ENCODE measurements around the gene MAML3.

Gene MAML3

DNA sequence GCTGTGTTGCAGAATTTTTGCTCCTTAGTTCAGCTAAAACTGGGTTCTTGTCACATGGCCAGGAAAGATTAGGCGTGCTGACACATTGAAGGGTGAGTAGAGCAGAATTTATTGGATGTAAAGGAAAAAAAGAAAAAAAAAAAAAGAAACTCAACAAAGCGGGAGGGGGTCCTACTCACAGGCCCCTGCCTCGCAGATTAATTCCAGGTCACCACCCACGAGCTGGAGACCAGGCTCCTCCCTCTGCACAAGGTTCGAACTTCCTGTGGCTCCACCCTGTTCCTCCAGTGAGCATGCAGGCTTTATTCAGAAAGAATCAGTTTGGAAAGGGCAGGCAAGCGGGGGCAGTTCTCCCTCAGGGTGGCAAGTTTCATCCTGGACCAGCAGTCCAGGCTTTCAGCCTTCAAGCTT is 471.2 kb downstream of the MAML3 start:
- in situ Hi-C loops (cut with MboI; ENCODE audit: low sequenced_read_pairs) = no loop called here

DNA sequence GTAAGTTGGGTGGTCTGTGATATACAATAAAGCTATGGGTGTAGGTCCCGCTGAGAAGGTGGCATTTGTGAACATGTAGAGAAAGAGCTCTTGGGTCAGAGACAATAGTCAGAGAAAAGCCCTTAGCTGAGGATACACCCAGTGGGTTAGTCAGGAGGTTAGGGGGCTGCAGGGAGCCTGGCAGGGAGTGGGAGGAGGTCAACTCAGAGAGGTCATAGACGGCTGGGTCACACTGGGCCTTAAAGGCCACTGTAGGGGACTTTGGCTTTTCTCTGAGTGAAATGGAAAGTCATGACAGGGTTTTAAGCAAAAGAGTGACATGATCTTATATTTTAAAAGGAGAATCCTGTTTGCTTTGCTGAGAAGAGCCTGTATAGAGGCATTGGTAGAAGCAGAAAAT is 471.7 kb downstream of the MAML3 start:
- in situ Hi-C loops (cut with MboI; ENCODE audit: low sequenced_read_pairs) = no loop called here

DNA sequence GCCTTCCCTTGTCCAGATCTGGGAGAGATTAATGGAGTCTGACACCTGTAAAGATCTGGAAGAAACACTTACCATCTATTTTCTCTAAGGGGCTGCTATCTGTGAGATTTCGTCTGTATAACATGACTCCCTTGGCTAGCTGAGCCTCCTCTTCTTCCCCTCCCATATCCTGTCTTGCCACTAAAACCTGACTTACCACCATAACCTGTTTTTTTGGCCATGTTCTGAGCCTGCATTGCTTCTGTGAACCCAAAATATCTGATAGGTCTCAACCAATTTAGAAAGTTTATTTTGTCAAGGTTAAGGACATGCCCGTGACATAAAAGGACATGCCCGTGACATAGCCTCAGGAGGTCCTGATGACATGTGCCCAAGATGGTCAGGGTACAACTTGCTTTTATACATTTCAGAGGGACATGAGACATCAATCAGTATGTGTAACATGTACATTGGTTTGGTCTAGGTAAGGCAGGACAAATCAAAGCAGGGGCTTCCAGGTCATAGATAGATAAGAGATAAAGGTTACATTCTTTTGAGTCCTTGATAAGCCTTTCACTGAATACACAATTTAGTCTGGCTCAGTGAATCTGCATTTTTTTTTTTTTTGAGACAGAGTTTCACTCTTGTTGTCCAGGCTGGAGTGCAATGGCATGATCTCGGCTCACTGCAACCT is 476.9 kb downstream of the MAML3 start:
- in situ Hi-C loops (cut with MboI; ENCODE audit: low sequenced_read_pairs) = no loop called here

DNA sequence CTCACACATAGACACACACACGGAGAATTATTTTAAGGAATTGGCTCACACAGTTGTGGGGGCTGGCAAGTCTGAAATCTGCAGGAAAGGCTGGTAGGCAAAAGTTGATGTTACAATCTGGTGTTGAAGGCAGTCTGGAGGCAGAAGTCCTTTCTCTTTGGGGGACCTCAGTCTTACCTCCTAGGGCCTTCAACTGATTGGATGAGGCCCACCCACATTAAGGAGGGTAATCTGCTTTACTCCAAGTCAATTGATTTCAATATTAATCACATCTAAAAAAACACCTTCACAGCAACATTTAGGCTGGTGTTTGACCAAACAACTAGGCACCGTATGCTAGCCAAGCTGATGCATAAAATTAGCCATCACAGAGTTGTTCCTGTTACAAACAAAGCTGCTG is 477.6 kb downstream of the MAML3 start:
- in situ Hi-C loops (cut with MboI; ENCODE audit: low sequenced_read_pairs) = no loop called here

DNA sequence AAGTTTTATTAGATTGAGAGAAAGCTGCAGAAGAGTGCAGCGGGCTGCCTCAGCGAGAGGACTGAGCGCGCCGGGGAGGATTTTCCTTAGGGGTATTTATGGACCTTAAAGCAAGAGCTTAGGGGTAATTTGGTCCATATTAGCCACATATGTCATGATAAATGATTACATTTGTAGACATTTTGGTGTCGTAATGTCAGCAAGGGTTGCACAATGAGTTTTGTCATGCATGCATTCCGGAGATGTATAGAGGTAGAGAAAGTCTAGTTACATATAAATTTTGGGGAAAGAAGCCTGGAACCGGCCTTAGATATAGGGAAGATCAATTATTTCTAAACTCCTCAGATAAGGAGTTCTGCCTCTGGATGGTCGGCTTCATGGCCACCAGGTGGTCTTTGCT is 478.3 kb downstream of the MAML3 start:
- in situ Hi-C loops (cut with MboI; ENCODE audit: low sequenced_read_pairs) = no loop called here

DNA sequence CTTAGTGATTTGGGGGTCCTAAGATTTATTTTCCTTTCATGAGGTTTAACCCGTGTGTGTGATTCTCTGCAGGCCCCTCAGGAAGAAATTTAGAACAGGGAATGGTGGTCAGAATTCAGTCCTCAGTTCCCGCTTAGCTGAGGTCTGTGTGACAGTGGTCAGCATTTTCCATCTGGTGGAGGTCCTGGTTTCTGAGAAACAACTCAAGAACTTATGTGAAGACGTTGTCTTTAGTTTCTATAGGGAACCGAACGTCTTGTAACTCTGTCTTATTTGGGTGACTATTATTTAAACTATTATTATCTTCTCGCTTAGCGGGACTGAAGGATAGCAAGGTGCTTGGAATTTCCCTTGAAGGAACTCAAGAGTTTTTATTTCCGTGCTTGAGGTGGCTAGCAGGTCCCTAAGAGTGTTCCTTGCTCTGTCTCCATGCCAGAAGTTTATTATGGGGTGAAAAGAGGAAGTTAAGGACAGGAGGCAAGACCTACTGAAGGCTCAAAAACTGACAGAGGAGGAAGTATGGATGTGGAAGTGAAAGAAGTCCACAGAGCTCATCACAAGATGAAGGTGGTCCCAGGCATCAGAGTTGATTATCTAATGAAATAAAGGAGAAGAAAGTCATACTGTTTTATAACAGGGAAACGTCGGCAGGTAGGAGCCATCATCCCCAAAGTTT is 479.0 kb downstream of the MAML3 start:
- in situ Hi-C loops (cut with MboI; ENCODE audit: low sequenced_read_pairs) = no loop called here

DNA sequence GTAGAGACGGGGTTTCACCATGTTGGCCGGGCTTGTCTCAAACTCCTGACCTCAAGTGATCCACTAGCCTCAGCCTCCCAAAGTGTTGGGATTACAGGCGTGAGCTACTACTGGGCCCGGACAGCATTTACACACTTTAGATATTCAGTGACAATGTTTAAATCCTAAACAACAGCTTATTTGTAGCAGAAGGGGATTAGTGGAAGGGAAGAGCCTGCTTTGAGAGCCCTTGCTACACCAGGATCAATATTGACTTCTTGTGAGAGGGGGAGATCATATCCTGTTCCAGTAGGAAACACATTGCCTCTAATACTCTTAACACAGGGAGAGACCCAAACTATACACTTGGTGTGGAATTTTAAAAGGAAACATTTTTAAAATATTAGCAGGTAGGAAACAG is 481.3 kb downstream of the MAML3 start:
- in situ Hi-C loops (cut with MboI; ENCODE audit: low sequenced_read_pairs) = no loop called here

DNA sequence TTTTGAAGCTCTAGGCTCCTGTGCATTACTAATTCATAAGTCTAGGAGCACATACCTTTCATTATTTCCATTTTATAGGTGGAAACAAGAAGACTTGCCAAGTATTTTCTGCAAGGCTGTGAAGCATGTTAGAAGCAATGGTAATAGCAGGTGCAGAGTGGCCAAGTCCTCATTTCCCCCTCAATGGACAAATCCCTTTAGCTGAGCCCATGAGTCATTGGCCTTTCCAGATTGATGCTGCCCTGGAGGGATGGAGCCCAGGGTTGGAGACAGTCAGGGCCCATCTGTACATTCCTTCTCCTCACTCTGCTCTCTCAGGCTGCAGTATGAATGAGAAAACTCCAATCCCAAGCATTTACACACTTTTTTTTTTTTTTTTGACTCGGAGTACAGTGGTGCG is 481.8 kb downstream of the MAML3 start:
- in situ Hi-C loops (cut with MboI; ENCODE audit: low sequenced_read_pairs) = no loop called here

DNA sequence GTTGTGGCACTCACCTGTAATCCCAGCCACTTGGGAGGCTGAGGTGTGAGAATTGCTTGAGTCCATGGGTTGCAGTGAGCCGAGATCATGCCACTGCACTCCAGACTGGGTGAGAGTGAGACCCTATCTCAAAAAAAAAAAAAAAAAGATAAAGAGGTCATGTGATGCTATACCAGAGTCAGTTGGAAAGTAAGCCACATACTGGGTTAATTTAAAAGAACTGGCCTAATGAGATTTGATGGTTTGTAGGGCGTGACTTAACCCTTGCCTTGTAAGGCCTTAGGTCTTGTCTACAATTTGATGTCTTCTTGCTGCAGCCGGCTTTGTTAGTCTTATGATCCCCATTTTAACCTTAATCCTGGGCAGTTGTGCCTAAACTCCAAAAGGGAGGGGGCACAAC is 483.2 kb downstream of the MAML3 start:
- in situ Hi-C loops (cut with MboI; ENCODE audit: low sequenced_read_pairs) = no loop called here

DNA sequence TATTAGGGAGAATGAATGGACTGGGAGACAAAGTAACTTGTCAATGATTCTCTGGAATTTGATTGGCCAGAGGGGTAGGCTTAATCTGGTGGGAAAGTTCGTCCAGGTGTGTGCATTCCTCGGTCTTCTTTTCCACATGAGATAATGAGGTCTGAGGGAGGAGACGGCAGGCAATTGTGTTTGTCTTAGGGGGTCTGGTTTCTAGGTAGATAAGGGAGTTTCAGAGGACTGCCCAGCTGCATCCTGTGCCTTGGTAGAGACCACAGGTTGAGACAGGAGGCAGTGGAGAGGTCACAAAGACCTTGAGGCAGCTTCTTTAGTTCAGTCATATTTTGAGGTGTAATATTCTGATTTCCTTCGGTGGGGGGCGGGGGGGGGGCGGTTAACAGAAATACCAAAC is 484.1 kb downstream of the MAML3 start:
- in situ Hi-C loops (cut with MboI; ENCODE audit: low sequenced_read_pairs) = no loop called here

DNA sequence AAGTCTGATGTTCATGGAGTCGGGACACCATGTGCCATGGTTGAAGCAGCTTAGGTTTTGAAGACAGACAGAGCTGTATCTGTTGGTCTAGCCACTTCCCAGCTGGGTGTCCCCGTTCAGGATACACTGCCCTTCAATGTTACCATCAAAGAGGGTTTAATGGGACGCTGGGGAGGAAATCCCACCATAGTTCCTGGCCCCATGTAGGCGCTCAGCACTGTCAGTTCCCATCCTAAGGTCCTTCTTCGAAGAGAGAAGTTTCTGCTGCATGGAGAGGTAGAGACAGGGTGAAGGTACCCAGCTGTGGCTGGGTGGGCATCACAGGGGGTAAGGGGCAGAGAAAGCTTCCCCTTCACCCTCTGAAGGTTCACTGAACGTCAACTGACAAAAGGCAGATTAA is 484.6 kb downstream of the MAML3 start:
- in situ Hi-C loops (cut with MboI; ENCODE audit: low sequenced_read_pairs) = no loop called here

DNA sequence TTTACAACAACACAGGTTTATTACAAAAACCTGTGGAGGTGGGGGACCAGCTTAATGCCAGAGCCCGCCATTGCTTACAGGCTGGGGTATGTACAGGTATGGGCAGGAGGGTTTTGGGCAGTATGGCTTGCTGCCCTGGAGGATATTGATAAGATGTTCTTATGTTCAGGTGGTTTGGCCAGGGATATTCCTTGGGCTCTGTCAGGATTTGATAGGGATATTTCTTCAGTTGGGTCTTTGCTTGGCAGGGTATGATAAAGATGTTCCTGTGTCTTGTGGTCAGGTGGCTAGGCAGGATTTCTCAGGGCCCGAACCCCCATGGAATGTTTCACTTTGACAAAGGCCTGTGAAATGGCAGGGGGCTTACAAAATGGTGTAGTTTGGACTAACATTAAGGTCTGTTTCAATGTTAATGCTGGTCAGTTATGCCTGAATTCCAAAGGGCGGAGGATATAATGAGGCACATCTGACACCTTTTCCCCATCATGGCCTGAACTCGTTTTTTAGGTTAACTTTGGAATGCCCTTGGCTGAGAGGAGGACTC is 485.3 kb downstream of the MAML3 start:
- in situ Hi-C loops (cut with MboI; ENCODE audit: low sequenced_read_pairs) = no loop called here

DNA sequence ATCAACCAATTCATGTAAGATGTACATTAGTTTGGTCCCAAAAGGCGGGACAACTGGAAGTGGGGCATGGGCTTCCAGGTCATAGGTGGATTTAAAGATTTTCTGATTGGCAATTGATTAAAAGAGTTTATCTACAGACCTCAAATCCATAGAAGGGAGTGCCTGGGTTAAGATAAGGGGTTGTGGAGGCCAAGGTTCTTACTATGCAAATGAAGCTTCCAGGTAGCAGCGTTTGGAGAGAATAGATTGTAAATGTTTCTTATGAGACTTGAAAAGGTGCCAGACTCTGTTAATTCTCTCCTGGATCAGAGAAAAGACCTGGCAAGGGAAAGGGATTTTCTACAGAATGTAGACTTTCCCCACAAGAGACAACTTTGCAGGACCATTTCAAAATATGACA is 485.9 kb downstream of the MAML3 start:
- in situ Hi-C loops (cut with MboI; ENCODE audit: low sequenced_read_pairs) = no loop called here

Measured in HL-60/S4 treated with phorbol 12-myristate 13-acetate at 8.2 ng/mL for 4 days and 3 days (cell line).